ENCODE measurements around the gene FAM107B. TPM values are rescaled to one million over a fixed set of nuclear protein-coding genes. Genes with fewer than 3 reads are reported as not detected.

Gene FAM107B
- total and polyA plus RNA-seq, 2 experiments from 2014 or later, result 11.0 to 17.6 TPM

DNA sequence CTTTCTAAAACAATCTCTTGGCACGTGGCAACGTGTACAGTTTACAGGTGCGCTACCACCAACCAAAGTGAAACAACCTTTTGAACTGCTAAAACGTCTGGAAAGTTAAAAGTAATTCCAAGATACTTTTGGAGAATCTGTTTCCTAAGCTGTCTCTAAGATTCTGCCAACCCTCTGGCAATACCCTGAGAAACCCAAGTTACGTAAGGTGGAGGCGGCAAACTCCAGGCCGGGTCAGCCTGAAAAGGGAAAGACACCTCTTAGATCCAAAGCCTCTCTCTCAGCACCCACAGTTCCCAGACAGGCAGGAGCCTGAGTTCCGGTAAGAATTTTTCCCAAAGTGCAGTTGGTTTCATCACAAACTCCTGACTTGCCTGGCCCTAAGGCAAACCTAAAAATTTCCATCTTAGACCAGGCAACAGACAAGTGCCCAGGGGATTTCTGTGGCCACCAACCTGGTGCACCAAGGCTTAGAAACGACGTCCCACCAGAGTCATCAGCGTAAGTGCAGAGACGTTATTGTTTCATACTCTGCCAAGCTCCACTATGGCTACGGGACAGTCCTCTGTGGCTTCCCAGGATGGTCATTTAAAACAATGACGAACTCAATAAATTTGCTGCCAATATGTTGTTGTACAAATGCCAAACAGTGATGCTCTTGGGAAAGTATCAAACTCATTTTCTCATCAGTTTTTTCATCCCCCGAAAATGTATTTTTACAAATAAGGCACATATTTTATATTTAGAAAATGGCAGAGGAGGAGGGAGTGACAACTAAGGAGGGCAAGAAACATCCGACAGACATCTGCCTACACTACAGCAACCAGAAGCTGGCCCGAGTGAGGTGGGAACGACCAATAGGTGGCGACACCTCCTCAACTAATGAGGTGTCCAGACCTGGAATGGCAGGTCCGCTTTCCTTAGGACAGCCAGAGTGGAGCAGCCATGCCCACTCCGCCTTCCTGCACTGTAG is 238.2 kb downstream of the FAM107B start:
- no peak overlapping the region for H3K27ac ChIP-seq (ENCODE audit: low read depth)
- no peaks in the 10 kb centered on the region for H3K27me3 ChIP-seq (ENCODE audit: insufficient read depth)
- Mint-ChIP-seq H3K36me3 (ENCODE audit: low read depth) (no peaks in the 10 kb centered on the region; the same call in 2 of the 3 replicates), H3K4me1 (no peaks in the 10 kb centered on the region), H3K27me3 (ENCODE audit: insufficient read depth, low read depth, poor library complexity) (peaks cover 2% of the 10 kb centered on the region), H3K27ac (no peak overlapping the region), H3K9me3 (no peaks in the 10 kb centered on the region), H3K4me3 (no peak overlapping the region)
- no peaks in the 10 kb centered on the region for H3K4me1 ChIP-seq (ENCODE audit: insufficient read depth)
- H3K4me3 ChIP-seq, result no peak overlapping the region
- TF ChIP-seq, protein P1, sequence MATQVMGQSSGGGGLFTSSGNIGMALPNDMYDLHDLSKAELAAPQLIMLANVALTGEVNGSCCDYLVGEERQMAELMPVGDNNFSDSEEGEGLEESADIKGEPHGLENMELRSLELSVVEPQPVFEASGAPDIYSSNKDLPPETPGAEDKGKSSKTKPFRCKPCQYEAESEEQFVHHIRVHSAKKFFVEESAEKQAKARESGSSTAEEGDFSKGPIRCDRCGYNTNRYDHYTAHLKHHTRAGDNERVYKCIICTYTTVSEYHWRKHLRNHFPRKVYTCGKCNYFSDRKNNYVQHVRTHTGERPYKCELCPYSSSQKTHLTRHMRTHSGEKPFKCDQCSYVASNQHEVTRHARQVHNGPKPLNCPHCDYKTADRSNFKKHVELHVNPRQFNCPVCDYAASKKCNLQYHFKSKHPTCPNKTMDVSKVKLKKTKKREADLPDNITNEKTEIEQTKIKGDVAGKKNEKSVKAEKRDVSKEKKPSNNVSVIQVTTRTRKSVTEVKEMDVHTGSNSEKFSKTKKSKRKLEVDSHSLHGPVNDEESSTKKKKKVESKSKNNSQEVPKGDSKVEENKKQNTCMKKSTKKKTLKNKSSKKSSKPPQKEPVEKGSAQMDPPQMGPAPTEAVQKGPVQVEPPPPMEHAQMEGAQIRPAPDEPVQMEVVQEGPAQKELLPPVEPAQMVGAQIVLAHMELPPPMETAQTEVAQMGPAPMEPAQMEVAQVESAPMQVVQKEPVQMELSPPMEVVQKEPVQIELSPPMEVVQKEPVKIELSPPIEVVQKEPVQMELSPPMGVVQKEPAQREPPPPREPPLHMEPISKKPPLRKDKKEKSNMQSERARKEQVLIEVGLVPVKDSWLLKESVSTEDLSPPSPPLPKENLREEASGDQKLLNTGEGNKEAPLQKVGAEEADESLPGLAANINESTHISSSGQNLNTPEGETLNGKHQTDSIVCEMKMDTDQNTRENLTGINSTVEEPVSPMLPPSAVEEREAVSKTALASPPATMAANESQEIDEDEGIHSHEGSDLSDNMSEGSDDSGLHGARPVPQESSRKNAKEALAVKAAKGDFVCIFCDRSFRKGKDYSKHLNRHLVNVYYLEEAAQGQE (IDR thresholded peaks at IDR 0.05; ENCODE audit: unreplicated experiment), result no peak
- TF ChIP-seq, protein P2, sequence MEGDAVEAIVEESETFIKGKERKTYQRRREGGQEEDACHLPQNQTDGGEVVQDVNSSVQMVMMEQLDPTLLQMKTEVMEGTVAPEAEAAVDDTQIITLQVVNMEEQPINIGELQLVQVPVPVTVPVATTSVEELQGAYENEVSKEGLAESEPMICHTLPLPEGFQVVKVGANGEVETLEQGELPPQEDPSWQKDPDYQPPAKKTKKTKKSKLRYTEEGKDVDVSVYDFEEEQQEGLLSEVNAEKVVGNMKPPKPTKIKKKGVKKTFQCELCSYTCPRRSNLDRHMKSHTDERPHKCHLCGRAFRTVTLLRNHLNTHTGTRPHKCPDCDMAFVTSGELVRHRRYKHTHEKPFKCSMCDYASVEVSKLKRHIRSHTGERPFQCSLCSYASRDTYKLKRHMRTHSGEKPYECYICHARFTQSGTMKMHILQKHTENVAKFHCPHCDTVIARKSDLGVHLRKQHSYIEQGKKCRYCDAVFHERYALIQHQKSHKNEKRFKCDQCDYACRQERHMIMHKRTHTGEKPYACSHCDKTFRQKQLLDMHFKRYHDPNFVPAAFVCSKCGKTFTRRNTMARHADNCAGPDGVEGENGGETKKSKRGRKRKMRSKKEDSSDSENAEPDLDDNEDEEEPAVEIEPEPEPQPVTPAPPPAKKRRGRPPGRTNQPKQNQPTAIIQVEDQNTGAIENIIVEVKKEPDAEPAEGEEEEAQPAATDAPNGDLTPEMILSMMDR (conservative IDR thresholded peaks at IDR 0.05; ENCODE audit: low read depth in 2 of 2), result peak; percentile 81 to 96
- no peak for TF ChIP-seq NANOG (IDR thresholded peaks at IDR 0.05; ENCODE audit: borderline replicate concordance)
- TF ChIP-seq STAT1 (IDR thresholded peaks at IDR 0.05; ENCODE audit: unreplicated experiment), result no peak
- no peak overlapping the region for H3K4me2 ChIP-seq
- ATAC-seq (peak; percentile 96), DNase-seq (ENCODE audit: low spot score) (peak; percentile 91)
- H4K20me1 ChIP-seq (replicated peaks; ENCODE audit: insufficient read depth), result 0 out of 2 replicates have a peak, but pooled peaks cover 1% of the 10 kb centered on the region
- H3K9me2 ChIP-seq (ENCODE audit: insufficient read depth), result no peaks in the 10 kb centered on the region
- H3K79me2 ChIP-seq (replicated peaks; ENCODE audit: insufficient read depth), result peaks cover 13% of the 10 kb centered on the region; the same call in 1 of the 2 replicates
- H3F3A ChIP-seq (replicated peaks; ENCODE audit: low read depth), result no peaks in the 10 kb centered on the region
- no peak overlapping the region for H2AFZ ChIP-seq
- H3K36me3 ChIP-seq (ENCODE audit: insufficient read depth), result no peaks in the 10 kb centered on the region

DNA sequence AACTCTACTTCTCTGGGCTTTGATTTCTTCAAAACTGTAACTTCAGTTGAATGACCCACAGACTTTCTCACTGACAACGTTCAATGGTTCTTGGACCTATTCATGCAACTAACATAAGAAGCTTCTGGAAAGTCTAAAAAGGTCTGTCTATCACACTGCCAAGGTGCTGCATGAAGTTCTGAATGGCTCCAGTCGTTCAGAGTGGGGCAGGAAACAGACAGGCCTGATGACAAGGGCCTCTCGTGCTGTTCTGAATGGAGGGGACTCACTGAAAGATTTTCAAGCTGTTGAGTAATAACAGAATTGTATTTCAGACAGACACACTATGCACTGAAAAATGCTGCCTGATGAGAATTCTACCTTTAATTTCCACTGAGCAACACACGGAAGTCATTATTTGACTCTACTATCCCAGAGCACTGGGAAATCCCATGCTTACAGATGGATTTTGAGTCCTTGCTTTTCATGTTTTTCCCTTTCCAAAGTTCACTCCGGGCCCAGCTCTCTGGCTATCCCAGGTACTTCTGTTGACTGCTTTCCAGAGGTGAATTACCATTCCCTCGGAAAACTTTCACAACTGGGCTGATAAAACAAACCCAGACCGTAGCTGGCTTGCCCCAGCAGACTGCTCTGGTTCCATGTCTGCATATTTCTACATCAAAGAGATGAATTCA is 239.1 kb downstream of the FAM107B start:
- no peak overlapping the region for H3K27ac Mint-ChIP-seq
- peaks cover 4% of the 10 kb centered on the region; the same call in 1 of the 2 replicates for H4K20me1 ChIP-seq (replicated peaks; ENCODE audit: insufficient read depth)
- no peaks in the 10 kb centered on the region for H3K4me1 Mint-ChIP-seq
- H3K4me1 ChIP-seq (ENCODE audit: insufficient read depth), result no peaks in the 10 kb centered on the region
- no peak overlapping the region for H3K27ac ChIP-seq (ENCODE audit: low read depth)
- no peaks in the 10 kb centered on the region for H3K9me3 Mint-ChIP-seq
- no peak overlapping the region for H3K4me3 Mint-ChIP-seq
- TF ChIP-seq EZH2phosphoT487 (IDR thresholded peaks at IDR 0.05; ENCODE audit: unreplicated experiment) (no peak), ZNF114 (CRISPR knock-in tag; IDR thresholded peaks at IDR 0.05) (no peak)
- TF ChIP-seq, protein P1 (IDR thresholded peaks at IDR 0.05; ENCODE audit: unreplicated experiment), result no peak
- H3K36me3 Mint-ChIP-seq (ENCODE audit: low read depth), result no peaks in the 10 kb centered on the region
- no peak for ATAC-seq
- H3K9me2 ChIP-seq (ENCODE audit: insufficient read depth), result no peaks in the 10 kb centered on the region
- no peaks in the 10 kb centered on the region for H3K27me3 ChIP-seq (ENCODE audit: insufficient read depth)
- H3K4me2 ChIP-seq, result no peak overlapping the region
- H3F3A ChIP-seq (replicated peaks; ENCODE audit: low read depth), result no peaks in the 10 kb centered on the region
- no peak for DNase-seq (ENCODE audit: low spot score)
- no peak overlapping the region for H2AFZ ChIP-seq
- no peak overlapping the region for H3K4me3 ChIP-seq
- peaks cover 13% of the 10 kb centered on the region; the same call in 1 of the 2 replicates for H3K79me2 ChIP-seq (replicated peaks; ENCODE audit: insufficient read depth)
- H3K36me3 ChIP-seq (ENCODE audit: insufficient read depth), result no peaks in the 10 kb centered on the region
- H3K27me3 Mint-ChIP-seq (ENCODE audit: insufficient read depth, low read depth, poor library complexity), result peaks cover 4% of the 10 kb centered on the region

Data from GM23338 (cell line).